Measurements from ENCODE around the gene STAG3.
A peak's percentile ranks its signal among the peaks of the same experiment; 100 is the strongest.

Gene STAG3

GRCh38 chr7:100154651-100155491 lies 22.8 kb upstream of the STAG3 start:
- no peak for DNase-seq

- DNase-seq: no peak
Observed at GRCh38 chr7:100155553-100156317, 22.0 kb upstream of the STAG3 start.

GRCh38 chr7:100156331-100157068 lies 21.2 kb upstream of the STAG3 start:
- no peak for DNase-seq

- no peak for DNase-seq
Observed at GRCh38 chr7:100157069-100157333, 20.7 kb upstream of the STAG3 start.

GRCh38 chr7:100157334-100158228 lies 20.1 kb upstream of the STAG3 start:
- DNase-seq: no peak

- peak; percentile 95 for DNase-seq
Observed at GRCh38 chr7:100158229-100159098, 19.3 kb upstream of the STAG3 start, which contains the start of gene TRAPPC14. Gene TRAPPC14 (minus strand): TSS chr7:100158723. CDS start chr7:100158499, 224 bp downstream.

GRCh38 chr7:100159099-100159623 lies 18.6 kb upstream of the STAG3 start:
- DNase-seq: no peak

GRCh38 chr7:100160067-100160466 lies 17.7 kb upstream of the STAG3 start:
- no peak for DNase-seq

- DNase-seq: no peak
Observed at GRCh38 chr7:100163006-100163531, 14.6 kb upstream of the STAG3 start.

- DNase-seq: no peak
Observed at GRCh38 chr7:100163871-100164270, 13.8 kb upstream of the STAG3 start.

- no peak for DNase-seq
Observed at GRCh38 chr7:100166317-100166940, 11.3 kb upstream of the STAG3 start.

GRCh38 chr7:100166970-100167911 lies 10.5 kb upstream of the STAG3 start:
- DNase-seq: no peak

- no peak for DNase-seq
Observed at GRCh38 chr7:100167912-100168323, 9.8 kb upstream of the STAG3 start.

GRCh38 chr7:100169147-100169850 lies 8.4 kb upstream of the STAG3 start:
- no peak for DNase-seq

GRCh38 chr7:100170101-100170897 lies 7.4 kb upstream of the STAG3 start:
- no peak for DNase-seq

GRCh38 chr7:100171087-100171681 lies 6.5 kb upstream of the STAG3 start:
- DNase-seq: no peak

- no peak for DNase-seq
Observed at GRCh38 chr7:100171840-100172239, 5.9 kb upstream of the STAG3 start.

All from stimulated activated CD4-positive, alpha-beta T cell treated with anti-CD3 and anti-CD28 coated beads, Interleukin-4, amount 100 ng/mL, for 24 hours (primary cell).